Skeletal muscle tissue (tissue), 4 donors: ENCODE results near the gene KIF2C. TPM values are rescaled to one million over a fixed set of nuclear protein-coding genes. Genes with fewer than 3 reads are reported as not detected.

ENCODE experiments used
- H3K27ac ChIP-seq: one replicate; pipeline ENCODE4 v1.7.0; 2013; ENCODE audit warnings: mild to moderate bottlenecking, low read depth, low read length, inconsistent platforms
- H3K27me3 ChIP-seq, 3 donors: one replicate each; pipeline ENCODE4 v1.7.0; 2013; ENCODE audit warnings: low read length in 3 of 3; ENCODE audit not compliant: control insufficient read depth in 3 of 3, insufficient read depth in 3 of 3
- H3K36me3 ChIP-seq, 3 donors: one replicate each; pipeline ENCODE4 v1.7.0; 2013; ENCODE audit warnings: low read length in 3 of 3; ENCODE audit not compliant: control insufficient read depth in 3 of 3, insufficient read depth in 3 of 3
- H3K4me1 ChIP-seq, 3 donors: one replicate each; pipeline ENCODE4 v1.7.0; 2013; ENCODE audit warnings: low read length in 3 of 3, mild to moderate bottlenecking in 3 of 3; ENCODE audit not compliant: control insufficient read depth in 3 of 3, insufficient read depth in 3 of 3
- H3K4me3 ChIP-seq, 3 donors: one replicate each; pipeline ENCODE4 v1.7.0; 2013; ENCODE audit warnings: low read length in 3 of 3
- H3K9ac ChIP-seq, 3 donors: one replicate each; pipeline ENCODE4 v1.7.0; 2013; ENCODE audit warnings: low read length in 3 of 3, mild to moderate bottlenecking in 3 of 3, moderate library complexity in 2 of 3, low read depth in 1 of 3
- H3K9me3 ChIP-seq, 3 donors: one replicate each; pipeline ENCODE4 v1.7.0; 2013; ENCODE audit warnings: low read length in 3 of 3; ENCODE audit not compliant: control insufficient read depth in 3 of 3
- total RNA-seq: library from RNA; depleted of rRNA; stranded (reverse); fragments of >200 nt; gene quantifications from one replicate; pipeline ENCODE4 v1.2.3, GENCODE V29; 2014
- donor health status: Osteomylitis.

KIF2C gene
- total RNA-seq, 1 donor from 2014 or later = 4.7 TPM

DNA sequence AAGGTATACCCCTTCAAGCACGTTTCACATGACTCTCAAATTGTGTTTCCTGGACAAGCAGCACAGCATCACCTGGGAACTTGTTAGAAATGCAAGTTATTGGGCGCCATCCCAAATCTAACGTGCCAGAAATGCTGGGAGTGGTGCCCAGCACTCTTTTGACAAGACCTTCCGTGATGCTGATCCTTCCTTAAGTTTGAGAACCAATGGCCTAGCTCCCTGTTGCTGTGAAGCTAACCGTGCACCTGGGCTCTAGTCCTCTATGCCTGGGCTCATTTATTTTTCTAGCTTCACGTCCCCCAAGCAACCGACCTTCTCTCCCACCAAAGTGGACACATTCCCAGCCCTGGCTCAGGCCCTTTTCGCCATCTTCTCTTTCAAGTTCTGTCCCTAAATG, 44.1 kb downstream of the KIF2C start:
- Histone ChIP-seq H3K27ac (no peak overlapping the region), H3K4me1 (peaks cover 21 to 29% (median 27%) of the 10 kb centered on the region in 3 donors), H3K36me3 (peaks cover 7 to 10% (median 7%) of the 10 kb centered on the region in 3 donors), H3K4me3 (peak overlapping the region; percentile 49 to 61 (median 54)), H3K27me3 (no peaks in the 10 kb centered on the region), H3K9ac (peak overlapping the region; percentile 5 to 54 (median 34)), H3K9me3 (no peaks in the 10 kb centered on the region)

- Histone ChIP-seq H3K27ac (no peak overlapping the region), H3K36me3 (peaks cover 4 to 5% (median 5%) of the 10 kb centered on the region in 3 donors), H3K27me3 (no peaks in the 10 kb centered on the region), H3K9me3 (no peaks in the 10 kb centered on the region), H3K4me3 (peak overlapping the region; percentile 49 to 61 (median 54)), H3K4me1 (peaks cover 21 to 29% (median 27%) of the 10 kb centered on the region in 3 donors), H3K9ac (peak overlapping the region; percentile 34 to 72 (median 51))
Observed at GRCh38 chr1:44784094-44785028, 44.7 kb downstream of the KIF2C start.

DNA sequence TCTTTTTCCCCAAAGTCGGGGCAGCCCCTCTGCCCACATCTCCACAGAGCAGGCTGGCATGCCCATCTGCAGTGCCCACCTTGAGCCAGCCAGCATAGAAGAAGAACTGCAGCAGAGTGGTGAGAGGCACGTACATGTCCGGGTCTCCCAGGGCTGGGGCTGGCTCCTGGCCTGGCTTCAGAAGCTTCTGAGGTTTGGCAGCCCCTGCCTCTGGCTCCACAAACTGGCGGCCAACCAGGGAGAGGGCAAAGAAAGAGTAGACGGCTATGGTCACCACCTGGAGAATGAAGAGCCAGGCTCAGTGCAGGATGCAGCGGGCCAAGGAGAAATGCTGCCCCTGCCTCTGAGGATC, 45.4 kb downstream of the KIF2C start:
- peaks cover 21 to 29% (median 27%) of the 10 kb centered on the region in 3 donors for H3K4me1 ChIP-seq
- H3K36me3 ChIP-seq = peaks cover 4 to 5% (median 5%) of the 10 kb centered on the region in 3 donors
- H3K9ac ChIP-seq = peak overlapping the region in 1 of 3 donors; percentile 72
- no peaks in the 10 kb centered on the region for H3K27me3 ChIP-seq
- peak overlapping the region in 1 of 3 donors; percentile 61 for H3K4me3 ChIP-seq
- H3K27ac ChIP-seq = no peak overlapping the region
- no peaks in the 10 kb centered on the region for H3K9me3 ChIP-seq

DNA sequence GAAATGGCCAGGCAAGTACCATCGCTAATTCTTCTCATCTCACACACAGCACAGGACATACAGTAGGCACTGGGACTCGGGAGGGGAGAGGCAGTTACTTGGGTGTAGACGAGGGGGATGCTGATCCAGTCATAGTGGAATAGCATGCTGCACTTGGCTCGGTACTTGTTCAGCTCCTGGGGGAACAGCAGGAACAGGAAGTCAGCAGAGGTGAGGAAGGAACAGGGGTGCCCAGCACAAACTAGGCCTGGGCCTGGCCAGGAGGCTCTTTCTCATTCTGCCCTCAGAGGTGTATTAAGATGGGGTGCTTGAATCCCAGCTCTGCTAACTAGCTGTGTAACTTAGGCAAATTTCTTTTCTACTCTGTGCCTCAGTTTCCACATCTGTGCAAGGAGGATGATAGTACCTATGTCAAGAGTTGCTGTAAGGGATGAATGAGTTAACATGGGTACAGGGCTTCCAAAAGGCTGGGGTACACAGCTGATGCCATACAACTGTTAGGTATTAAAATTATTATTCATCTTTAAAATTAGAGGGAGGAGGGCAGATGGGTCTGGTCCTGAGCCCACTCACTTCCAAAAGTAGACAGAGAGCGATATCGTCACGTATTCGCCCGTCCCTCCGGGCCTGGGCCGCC, 46.0 kb downstream of the KIF2C start:
- Histone ChIP-seq H3K36me3 (peaks cover 3 to 5% (median 3%) of the 10 kb centered on the region in 3 donors), H3K27me3 (no peaks in the 10 kb centered on the region), H3K9ac (peak overlapping the region; percentile 27 to 80 (median 51)), H3K27ac (no peak overlapping the region), H3K4me1 (peaks cover 21 to 29% (median 27%) of the 10 kb centered on the region in 3 donors), H3K9me3 (no peaks in the 10 kb centered on the region), H3K4me3 (peak overlapping the region; percentile 57 to 81 (median 61))

- no peak overlapping the region for H3K27ac ChIP-seq
- no peaks in the 10 kb centered on the region for H3K9me3 ChIP-seq
- H3K4me1 ChIP-seq = peaks cover 21 to 29% (median 27%) of the 10 kb centered on the region in 3 donors
- H3K36me3 ChIP-seq = peaks cover under 1 to 2% (median 2%) of the 10 kb centered on the region in 3 donors
- H3K9ac ChIP-seq = peak overlapping the region; percentile 27 to 80 (median 51)
- H3K4me3 ChIP-seq = peak overlapping the region; percentile 57 to 81 (median 61)
- H3K27me3 ChIP-seq = no peaks in the 10 kb centered on the region
Observed at GRCh38 chr1:44786138-44786840, 46.7 kb downstream of the KIF2C start.

DNA sequence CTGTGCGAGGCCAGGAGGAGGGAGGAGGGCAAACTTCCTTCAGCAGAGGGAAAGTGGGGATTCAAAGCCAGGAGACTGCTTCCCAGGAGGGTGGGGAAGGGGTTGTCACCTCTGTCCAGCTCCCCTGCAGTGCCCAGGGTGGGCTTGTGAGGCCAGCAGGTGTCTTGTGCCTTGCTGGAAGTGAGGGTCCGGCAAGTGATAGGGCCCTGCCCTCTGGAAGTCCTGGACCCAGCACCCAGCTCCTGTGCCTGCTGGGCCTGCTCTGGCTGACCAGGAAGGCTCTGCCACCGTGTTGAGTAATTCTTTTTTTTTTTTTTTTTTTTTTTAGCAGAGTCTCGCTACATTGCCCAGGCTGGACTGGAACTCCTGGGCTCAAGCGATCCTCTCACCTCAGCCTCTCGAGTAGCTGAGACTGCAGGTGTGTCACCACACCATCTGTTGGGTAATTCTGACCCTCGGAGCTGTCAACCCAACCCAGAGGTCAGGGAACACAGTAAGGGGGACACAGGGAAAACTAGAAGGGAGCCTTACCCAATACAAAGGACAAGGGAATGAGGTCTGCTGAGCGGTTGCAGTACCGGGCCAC, 47.3 kb downstream of the KIF2C start:
- Histone ChIP-seq H3K4me1 (peaks cover 21 to 29% (median 27%) of the 10 kb centered on the region in 3 donors), H3K4me3 (peak overlapping the region in 1 of 3 donors; percentile 81), H3K9me3 (no peaks in the 10 kb centered on the region), H3K36me3 (no peaks in the 10 kb centered on the region), H3K27ac (no peak overlapping the region), H3K27me3 (no peaks in the 10 kb centered on the region), H3K9ac (peak overlapping the region in 1 of 3 donors; percentile 80)

GRCh38 chr1:44787506-44787905, 47.9 kb downstream of the KIF2C start:
- H3K4me3 ChIP-seq = no peak overlapping the region
- H3K9me3 ChIP-seq = no peaks in the 10 kb centered on the region
- H3K27ac ChIP-seq = no peak overlapping the region
- no peak overlapping the region for H3K9ac ChIP-seq
- H3K4me1 ChIP-seq = peaks cover 21 to 29% (median 27%) of the 10 kb centered on the region in 3 donors
- no peaks in the 10 kb centered on the region for H3K27me3 ChIP-seq
- no peaks in the 10 kb centered on the region for H3K36me3 ChIP-seq

- Histone ChIP-seq H3K9ac (no peak within 1 kb of the TSS), H3K27me3 (no peaks in the 10 kb centered on the region), H3K4me1 (peaks cover 21 to 29% (median 27%) of the 10 kb centered on the region in 3 donors), H3K4me3 (no peak within 1 kb of the TSS), H3K36me3 (no peaks in the 10 kb centered on the region), H3K27ac (no peak within 1 kb of the TSS), H3K9me3 (no peaks in the 10 kb centered on the region)
Observed at GRCh38 chr1:44788120-44788860, 48.7 kb downstream of the KIF2C start, which contains the start of gene BEST4. Gene BEST4, minus strand, starts transcription at chr1:44788170. Its CDS starts 465 bp downstream, at chr1:44787705.
